ENCODE results near the gene NBPF9.
A peak's percentile ranks its signal among the peaks of the same experiment; 100 is the strongest.
"Not testable (repeated sequence)": the region's sequence is repeated elsewhere in the genome, so short reads cannot be mapped to it uniquely, and the experiment has no call there.

Gene NBPF9, protein sequence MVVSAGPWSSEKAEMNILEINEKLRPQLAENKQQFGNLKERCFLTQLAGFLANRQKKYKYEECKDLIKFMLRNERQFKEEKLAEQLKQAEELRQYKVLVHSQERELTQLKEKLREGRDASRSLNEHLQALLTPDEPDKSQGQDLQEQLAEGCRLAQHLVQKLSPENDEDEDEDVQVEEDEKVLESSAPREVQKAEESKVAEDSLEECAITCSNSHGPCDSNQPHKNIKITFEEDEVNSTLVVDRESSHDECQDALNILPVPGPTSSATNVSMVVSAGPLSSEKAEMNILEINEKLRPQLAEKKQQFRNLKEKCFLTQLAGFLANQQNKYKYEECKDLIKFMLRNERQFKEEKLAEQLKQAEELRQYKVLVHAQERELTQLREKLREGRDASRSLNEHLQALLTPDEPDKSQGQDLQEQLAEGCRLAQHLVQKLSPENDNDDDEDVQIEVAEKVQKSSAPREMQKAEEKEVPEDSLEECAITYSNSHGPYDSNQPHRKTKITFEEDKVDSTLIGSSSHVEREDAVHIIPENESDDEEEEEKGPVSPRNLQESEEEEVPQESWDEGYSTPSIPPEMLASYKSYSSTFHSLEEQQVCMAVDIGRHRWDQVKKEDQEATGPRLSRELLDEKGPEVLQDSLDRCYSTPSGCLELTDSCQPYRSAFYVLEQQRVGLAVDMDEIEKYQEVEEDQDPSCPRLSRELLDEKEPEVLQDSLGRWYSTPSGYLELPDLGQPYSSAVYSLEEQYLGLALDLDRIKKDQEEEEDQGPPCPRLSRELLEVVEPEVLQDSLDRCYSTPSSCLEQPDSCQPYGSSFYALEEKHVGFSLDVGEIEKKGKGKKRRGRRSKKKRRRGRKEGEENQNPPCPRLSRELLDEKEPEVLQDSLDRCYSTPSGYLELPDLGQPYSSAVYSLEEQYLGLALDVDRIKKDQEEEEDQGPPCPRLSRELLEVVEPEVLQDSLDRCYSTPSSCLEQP (N-terminal part only)

DNA sequence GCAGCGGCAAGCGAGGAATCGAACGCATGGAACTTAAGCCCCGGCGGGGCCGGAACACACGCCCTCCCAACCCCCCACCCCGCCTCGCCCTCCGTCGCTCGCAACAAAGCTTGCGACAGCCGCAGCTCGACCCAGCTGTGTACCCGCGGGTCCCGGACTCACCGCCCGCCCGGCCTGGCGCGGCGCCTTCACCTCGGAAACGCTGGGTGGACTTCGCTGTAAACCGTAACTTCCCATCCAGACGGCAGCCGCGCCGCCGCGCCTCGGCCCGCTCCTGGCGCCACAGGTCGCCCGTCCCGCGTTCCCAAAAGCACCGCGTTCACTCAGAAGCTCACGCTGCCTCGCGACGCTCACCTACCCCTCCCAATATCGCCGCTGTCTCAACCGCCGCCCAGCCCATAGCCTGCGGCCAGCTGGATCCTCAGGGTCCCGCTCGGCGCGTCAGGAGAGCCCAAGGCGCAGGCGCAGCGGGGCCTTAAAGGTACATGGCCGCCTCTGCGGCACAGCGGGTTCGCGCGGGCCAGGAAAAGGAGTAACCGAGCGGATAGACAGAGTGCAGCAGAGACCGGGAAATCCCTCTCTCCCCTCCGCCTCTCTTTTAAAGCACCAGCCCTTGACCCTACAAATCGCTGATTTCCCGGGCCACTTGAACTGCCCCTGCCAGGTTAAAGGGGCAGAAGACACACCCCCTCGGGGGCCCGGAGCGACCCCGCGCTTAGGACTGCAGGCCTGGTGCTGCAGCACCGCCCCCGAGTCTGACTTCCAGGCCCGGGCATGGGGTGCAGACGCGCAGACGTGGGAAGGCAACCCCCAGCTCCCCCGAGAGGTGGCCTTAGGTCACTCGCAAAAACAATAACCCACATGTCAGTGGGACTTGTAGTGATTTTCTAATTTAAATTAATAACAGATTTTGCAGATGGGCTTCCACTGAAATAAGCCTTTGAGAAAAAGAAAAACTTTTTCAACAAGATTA, at the start of gene NBPF9:
Gene NBPF9 (minus strand): TSS at position 443 of the 973 bp plus-strand sequence. CDS start 21,412 bp downstream, outside the sequence.
- peak; percentile 7 to 18 for DNase-seq (ENCODE audit: low read depth in 2 of 2)

DNA sequence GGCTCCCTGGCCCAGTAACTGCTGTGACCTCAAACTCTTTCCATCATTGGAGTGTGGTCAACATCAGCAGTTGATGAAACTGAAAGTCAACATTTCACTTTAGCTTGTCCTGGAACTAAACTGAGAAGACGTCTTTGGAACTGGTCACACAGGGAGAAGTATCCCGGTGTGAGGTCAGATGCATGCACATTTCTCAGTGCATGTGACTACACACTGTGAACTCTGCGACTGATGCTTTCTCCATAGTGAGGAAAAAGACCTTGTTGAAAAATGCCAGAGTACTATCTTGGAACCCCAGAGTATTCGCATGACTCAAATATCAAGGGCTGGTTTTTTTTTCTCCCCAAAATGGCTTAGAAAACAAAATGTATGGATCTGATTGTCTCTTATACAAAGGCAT, 46.6 kb upstream of the NBPF9 start:
- DNase-seq (ENCODE audit: low read depth in 2 of 2): not testable (repeated sequence)

- not testable (repeated sequence) for DNase-seq (ENCODE audit: low read depth in 2 of 2)
These were observed 34.2 kb upstream of the NBPF9 start for GRCh38 chr1:149137585-149137984.

DNA sequence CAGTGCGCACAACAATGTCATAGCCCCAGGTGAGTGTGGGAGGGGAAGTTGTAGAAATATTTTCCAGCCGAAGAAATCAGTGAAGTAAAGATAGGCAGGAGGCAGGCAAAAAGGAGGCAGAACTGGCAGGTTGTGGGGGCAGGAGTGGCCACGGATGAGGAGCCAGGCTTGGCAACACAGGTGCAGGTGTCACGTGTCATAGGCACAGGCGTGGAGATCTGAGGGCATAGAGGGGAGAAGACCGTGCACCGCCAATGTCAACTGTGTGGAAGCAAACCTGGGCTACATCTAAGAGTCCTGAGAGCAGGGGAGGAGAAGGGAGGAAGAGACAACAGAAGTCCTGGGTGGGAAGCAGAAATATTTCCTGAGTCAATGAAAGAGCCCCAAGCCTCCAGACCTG, 27.6 kb upstream of the NBPF9 start:
- not testable (repeated sequence) for DNase-seq (ENCODE audit: low read depth in 2 of 2)

GRCh38 chr1:149129245-149129644, 25.9 kb upstream of the NBPF9 start:
- not testable (repeated sequence) for DNase-seq (ENCODE audit: low read depth in 2 of 2)

- not testable (repeated sequence) for DNase-seq (ENCODE audit: low read depth in 2 of 2)
These were observed 23.3 kb upstream of the NBPF9 start for GRCh38 chr1:149126555-149127145.

DNA sequence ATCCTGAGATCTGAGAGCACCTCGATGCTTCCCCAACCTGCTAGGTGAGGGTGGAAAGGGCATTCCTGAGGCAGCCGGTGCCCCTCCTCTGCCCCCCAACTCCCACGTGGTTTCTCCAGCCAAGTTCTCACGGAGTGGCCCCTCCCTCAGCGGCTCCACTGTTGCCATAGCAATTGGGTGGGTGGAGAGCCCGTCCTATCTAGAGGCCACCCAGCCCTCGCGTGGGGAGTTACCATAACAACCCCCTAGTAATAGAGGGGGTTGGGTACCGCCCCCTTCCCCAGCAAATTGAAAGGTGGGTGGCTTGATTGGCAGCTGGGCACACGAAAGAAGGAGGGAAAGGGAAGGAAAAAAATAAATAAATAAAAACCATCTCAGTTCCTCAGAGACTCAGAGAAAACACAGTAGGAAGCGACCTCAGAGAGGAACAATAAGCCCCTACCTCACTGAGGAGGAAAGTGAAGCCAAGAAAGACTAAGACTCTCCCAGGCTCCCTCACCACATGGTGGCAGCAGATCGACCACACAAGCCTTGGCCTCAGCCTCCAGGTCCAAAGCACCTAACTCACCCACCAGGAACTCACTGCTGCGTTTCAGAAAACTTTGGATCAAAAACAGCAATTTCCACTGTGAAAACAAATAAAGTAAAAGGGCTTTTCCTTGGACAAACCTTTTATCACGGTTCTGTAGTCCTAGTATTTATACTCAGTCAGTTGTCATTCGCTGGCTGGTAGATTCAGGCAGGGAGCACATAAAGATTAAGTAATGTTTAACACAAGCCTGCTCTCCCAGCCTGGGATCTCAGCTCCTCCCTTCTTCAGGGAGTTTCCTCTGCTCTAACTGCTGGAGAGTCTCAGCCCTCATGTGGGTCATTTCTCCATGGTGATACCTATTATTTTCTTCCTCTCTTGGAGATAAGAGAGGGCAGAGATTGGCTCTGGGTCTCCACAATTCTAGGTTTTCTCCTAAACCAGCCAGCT, 20.9 kb upstream of the NBPF9 start:
- peak in 1 of 2 donors; percentile 7 for DNase-seq (ENCODE audit: low read depth in 2 of 2)

GRCh38 chr1:149112828-149113227, 9.5 kb upstream of the NBPF9 start:
- DNase-seq (ENCODE audit: low read depth in 2 of 2): not testable (repeated sequence)

DNA sequence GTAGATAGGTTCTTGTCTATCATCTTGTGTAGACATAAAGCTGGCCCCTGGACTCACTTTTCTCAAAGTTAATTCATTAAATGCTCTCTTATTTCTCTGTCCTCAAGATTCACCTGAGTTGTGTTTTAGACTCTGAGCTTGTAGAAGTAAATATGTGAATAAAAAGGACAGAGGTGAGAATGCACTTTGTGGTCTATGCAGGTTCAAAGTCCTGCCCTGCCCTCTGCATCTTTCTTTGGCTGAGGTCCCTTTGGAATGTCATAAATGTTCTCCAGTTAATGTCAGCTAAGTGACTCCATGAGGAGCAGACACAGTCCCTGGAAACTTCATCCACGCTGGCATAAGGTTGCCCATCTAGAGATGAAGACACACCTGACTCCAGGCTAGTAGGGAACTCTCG, 7.0 kb upstream of the NBPF9 start:
- not testable (repeated sequence) for DNase-seq (ENCODE audit: low read depth in 2 of 2)

DNA sequence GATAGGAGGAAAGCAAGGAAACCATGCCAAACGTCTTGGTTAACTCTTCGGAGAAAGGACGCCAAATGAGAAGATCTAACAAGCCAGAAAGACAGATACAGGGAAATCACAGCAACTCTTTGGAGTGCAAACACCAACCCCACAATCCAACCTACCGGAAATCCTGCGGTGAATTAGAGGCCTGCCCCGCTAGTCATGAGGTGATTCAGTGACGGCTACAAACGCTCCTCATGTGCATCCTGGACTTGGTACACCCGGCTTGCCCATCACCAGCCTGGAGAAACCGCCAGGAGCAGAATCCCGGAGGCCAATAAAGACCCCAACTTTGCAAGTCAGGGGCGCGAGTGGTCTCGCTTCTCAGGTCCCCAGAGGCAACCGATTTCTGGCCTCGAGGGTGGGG, 777 bp downstream of the NBPF9 start:
- not testable (repeated sequence) for DNase-seq (ENCODE audit: low read depth in 2 of 2)

- not testable (repeated sequence) for DNase-seq (ENCODE audit: low read depth in 2 of 2)
These were observed 5.1 kb downstream of the NBPF9 start for GRCh38 chr1:149098276-149098675.

DNA sequence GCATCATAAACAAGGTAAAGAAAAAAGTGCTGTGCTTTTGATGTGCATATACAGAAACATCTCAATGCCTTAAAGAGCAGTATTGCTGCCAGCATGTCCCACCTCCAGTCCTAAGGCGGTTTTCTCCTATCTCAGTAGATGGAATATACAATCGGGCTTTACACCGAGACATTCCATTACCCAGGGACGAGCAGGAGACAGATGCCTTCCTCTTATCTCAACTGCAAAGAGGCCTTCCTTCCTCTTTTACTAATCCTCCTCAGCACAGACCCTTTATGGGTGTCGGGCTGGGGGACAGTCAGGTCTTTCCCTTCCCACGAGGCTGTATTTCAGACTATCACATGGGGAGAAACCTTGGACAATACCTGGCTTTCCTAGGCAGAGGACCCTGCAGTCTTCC, 10.2 kb downstream of the NBPF9 start:
- DNase-seq (ENCODE audit: low read depth in 2 of 2): not testable (repeated sequence)

- not testable (repeated sequence) for DNase-seq (ENCODE audit: low read depth in 2 of 2)
These were observed 27.7 kb downstream of the NBPF9 start for GRCh38 chr1:149075505-149076127.

- not testable (repeated sequence) for DNase-seq (ENCODE audit: low read depth in 2 of 2)
These were observed 38.7 kb downstream of the NBPF9 start for GRCh38 chr1:149064611-149065010.

- DNase-seq (ENCODE audit: low read depth in 2 of 2): not testable (repeated sequence)
These were observed 60.3 kb downstream of the NBPF9 start for GRCh38 chr1:149043056-149043455.

- not testable (repeated sequence) for DNase-seq (ENCODE audit: low read depth in 2 of 2)
These were observed 69.4 kb downstream of the NBPF9 start for GRCh38 chr1:149033916-149034315.

GRCh38 chr1:149024327-149024726, 79.0 kb downstream of the NBPF9 start:
- not testable (repeated sequence) for DNase-seq (ENCODE audit: low read depth in 2 of 2)

DNA sequence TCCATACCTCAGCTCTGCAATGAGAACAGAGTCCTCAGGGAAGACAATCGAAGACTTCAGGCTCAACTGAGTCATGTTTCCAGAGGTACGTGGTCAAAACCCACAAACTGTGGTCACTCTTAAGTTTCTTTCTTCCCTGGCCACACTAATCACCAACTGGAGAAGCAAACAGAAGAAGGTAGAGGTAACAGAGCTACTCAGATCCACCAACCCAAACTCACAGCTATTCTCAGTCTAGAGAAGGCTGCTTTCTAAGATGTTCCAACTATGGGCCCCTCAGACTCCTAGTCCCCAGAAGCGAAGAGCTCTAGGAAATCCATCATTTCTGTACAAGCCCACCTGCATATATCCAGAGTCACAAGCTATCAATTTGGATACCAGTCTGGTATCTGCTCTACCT, 84.8 kb downstream of the NBPF9 start:
- DNase-seq (ENCODE audit: low read depth in 2 of 2): not testable (repeated sequence)

DNA sequence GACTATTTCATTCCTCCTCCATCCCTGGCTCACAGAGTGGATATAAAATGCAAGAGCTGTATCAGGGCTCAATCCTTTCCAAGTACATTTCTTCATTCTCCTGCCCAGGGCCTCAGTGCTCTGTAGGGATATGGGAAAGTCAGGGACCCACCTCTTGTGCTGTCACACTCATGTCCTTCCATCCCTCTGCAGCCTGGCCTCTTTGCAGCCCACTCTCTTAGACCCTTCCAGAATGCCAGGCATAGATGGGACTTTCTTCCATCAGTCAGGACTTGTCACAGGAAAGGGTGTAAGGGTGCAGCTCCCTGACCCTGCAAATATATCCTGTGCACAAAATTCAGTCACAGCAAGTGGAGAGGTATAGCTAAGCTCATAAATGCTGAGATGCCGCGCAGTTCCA, 86.7 kb downstream of the NBPF9 start:
- DNase-seq (ENCODE audit: low read depth in 2 of 2): not testable (repeated sequence)
